H9 (cell line): ENCODE data around the gene EML4. TPM values are rescaled to one million over a fixed set of nuclear protein-coding genes. Genes with fewer than 3 reads are reported as not detected.

Experiments
- DNase-seq: peaks from one replicate; pipeline ENCODE4 v3.0.0-alpha.2; 2017
- H2AFZ ChIP-seq: one replicate; pipeline ENCODE4 v1.6.1; 2013; ENCODE audit warnings: mild to moderate bottlenecking, low read length, control low read depth, moderate library complexity
- H2AK5ac ChIP-seq: 2 replicates; pipeline ENCODE4 v1.6.1; 2013; ENCODE audit warnings: low read length, control low read depth, mixed read lengths; ENCODE audit not compliant: insufficient read length
- H2BK120ac ChIP-seq: one replicate; pipeline ENCODE4 v1.6.1; 2013; ENCODE audit warnings: low read depth, mild to moderate bottlenecking, low read length, control low read depth, inconsistent platforms; ENCODE audit not compliant: poor library complexity, severe bottlenecking
- H2BK12ac ChIP-seq: 2 replicates; pipeline ENCODE4 v1.6.1; 2013; ENCODE audit warnings: low read length, control low read depth, mixed read lengths, low read depth; ENCODE audit not compliant: insufficient read length
- H2BK15ac ChIP-seq: 2 replicates; pipeline ENCODE4 v1.6.1; 2013; ENCODE audit warnings: low read depth, low read length, control low read depth
- H2BK20ac ChIP-seq: one replicate; pipeline ENCODE4 v1.6.1; 2013; ENCODE audit warnings: low read depth, mild to moderate bottlenecking, low read length, control low read depth, inconsistent platforms; ENCODE audit not compliant: poor library complexity, severe bottlenecking
- H2BK5ac ChIP-seq: 2 replicates; pipeline ENCODE4 v1.6.1; 2013; ENCODE audit warnings: low read length, control low read depth, mixed read lengths; ENCODE audit not compliant: insufficient read length
- H3K14ac ChIP-seq: 2 replicates; pipeline ENCODE4 v1.6.1; 2013; ENCODE audit warnings: low read length, control low read depth; ENCODE audit not compliant: insufficient read depth
- H3K18ac ChIP-seq: 2 replicates; pipeline ENCODE4 v1.6.1; 2013; ENCODE audit warnings: low read depth, mild to moderate bottlenecking, mixed read lengths, low read length, control low read depth; ENCODE audit not compliant: insufficient read length
- H3K23ac ChIP-seq: 2 replicates; pipeline ENCODE4 v1.6.1; 2013; ENCODE audit warnings: low read length, control low read depth, mixed read lengths, low read depth; ENCODE audit not compliant: insufficient read length
- H3K23me2 ChIP-seq: 2 replicates; pipeline ENCODE4 v1.6.1; 2013; ENCODE audit warnings: low read depth, mild to moderate bottlenecking, mixed read lengths, low read length, control low read depth; ENCODE audit not compliant: insufficient read length, poor library complexity, severe bottlenecking
- H3K27ac ChIP-seq: 2 replicates; pipeline ENCODE4 v1.5.1; 2013; ENCODE audit warnings: low read length, control low read depth, mixed read lengths, low read depth; ENCODE audit not compliant: insufficient read length
- H3K27me3 ChIP-seq: 2 replicates; pipeline ENCODE4 v1.6.1; 2013; ENCODE audit warnings: low read length, control low read depth, inconsistent platforms; ENCODE audit not compliant: insufficient read depth
- H3K4ac ChIP-seq: 2 replicates; pipeline ENCODE4 v1.6.1; 2013; ENCODE audit warnings: low read depth, mild to moderate bottlenecking, control low read depth, inconsistent platforms, low read length, moderate library complexity
- H3K4me1 ChIP-seq: 2 replicates; pipeline ENCODE4 v1.6.1; 2013; ENCODE audit warnings: low read length, control low read depth, inconsistent platforms; ENCODE audit not compliant: insufficient read depth
- H3K4me2 ChIP-seq: 2 replicates; pipeline ENCODE4 v1.6.1; 2013; ENCODE audit warnings: low read length, control low read depth, mixed read lengths; ENCODE audit not compliant: insufficient read length, insufficient read depth
- H3K56ac ChIP-seq: 2 replicates; pipeline ENCODE4 v1.6.1; 2013; ENCODE audit warnings: low read depth, mild to moderate bottlenecking, mixed read lengths, low read length, control low read depth; ENCODE audit not compliant: insufficient read length
- H3K79me1 ChIP-seq: 2 replicates; pipeline ENCODE4 v1.6.1; 2013; ENCODE audit warnings: low read depth, mild to moderate bottlenecking, moderate library complexity, low read length, control low read depth, inconsistent platforms; ENCODE audit not compliant: insufficient read depth, poor library complexity, severe bottlenecking
- H3K79me2 ChIP-seq: 2 replicates; pipeline ENCODE4 v1.6.1; 2013; ENCODE audit warnings: low read length, control low read depth, inconsistent platforms; ENCODE audit not compliant: insufficient read depth
- H3K9ac ChIP-seq: 2 replicates; pipeline ENCODE4 v1.6.1; 2013; ENCODE audit warnings: low read length, control low read depth, mixed read lengths; ENCODE audit not compliant: insufficient read length; ENCODE audit errors: extremely low read depth
- H3K9me3 ChIP-seq: one replicate; pipeline ENCODE4 v1.6.1; 2013; ENCODE audit warnings: low read depth, low read length, inconsistent platforms; ENCODE audit not compliant: control insufficient read depth
- H3T11ph ChIP-seq: one replicate; pipeline ENCODE4 v1.6.1; 2013; ENCODE audit warnings: mild to moderate bottlenecking, low read length, control low read depth, inconsistent platforms
- H4K20me1 ChIP-seq: one replicate; pipeline ENCODE4 v1.6.1; 2013; ENCODE audit not compliant: control insufficient read depth, insufficient read length, insufficient read depth
- H4K5ac ChIP-seq: 2 replicates; pipeline ENCODE4 v1.6.1; 2013; ENCODE audit warnings: low read depth, mild to moderate bottlenecking, mixed read lengths, low read length, control low read depth; ENCODE audit not compliant: insufficient read length
- H4K8ac ChIP-seq: replicated peaks from 2 replicates; pipeline ENCODE4 v1.6.1; 2013; ENCODE audit warnings: low read length, control low read depth, mixed read lengths, low read depth; ENCODE audit not compliant: insufficient read length
- H4K91ac ChIP-seq: 2 replicates; pipeline ENCODE4 v1.6.1; 2013; ENCODE audit warnings: low read depth, mild to moderate bottlenecking, moderate library complexity, mixed read lengths, low read length, control low read depth; ENCODE audit not compliant: insufficient read length
- H3K27ac Mint-ChIP-seq, 3 experiments: 2 replicates in 2 of 3; 3 replicates in 1 of 3; pipeline ENCODE4 v1.8.0; 2020 to 2021; ENCODE audit warnings: mixed read lengths in 3 of 3, mild to moderate bottlenecking in 1 of 3, moderate library complexity in 1 of 3
- H3K27me3 Mint-ChIP-seq: 2 replicates; pipeline ENCODE4 v1.8.0; 2021; ENCODE audit warnings: low read depth, mild to moderate bottlenecking, moderate library complexity, mixed read lengths
- H3K36me3 Mint-ChIP-seq, 3 experiments: 2 replicates in 2 of 3; 3 replicates in 1 of 3; pipeline ENCODE4 v1.8.0; 2020 to 2021; ENCODE audit warnings: low read depth in 3 of 3, mixed read lengths in 3 of 3; ENCODE audit not compliant: insufficient read depth in 1 of 3
- H3K4me1 Mint-ChIP-seq, 2 experiments: 2 replicates each; pipeline ENCODE4 v1.8.0; 2020; ENCODE audit warnings: mixed read lengths in 2 of 2
- H3K4me3 Mint-ChIP-seq, 2 experiments: 2 replicates in 1 of 2; 3 replicates in 1 of 2; pipeline ENCODE4 v1.8.0; 2020 to 2021; ENCODE audit warnings: mild to moderate bottlenecking in 2 of 2, mixed read lengths in 2 of 2, moderate library complexity in 1 of 2
- H3K9me3 Mint-ChIP-seq, 2 experiments: 2 replicates in 1 of 2; 3 replicates in 1 of 2; pipeline ENCODE4 v1.8.0; 2020; ENCODE audit warnings: mild to moderate bottlenecking in 2 of 2, mixed read lengths in 2 of 2, moderate library complexity in 1 of 2
- WGBS: extraction: QIAGEN DNeasy Blood & Tissue Kit; methylation state at CpG from one replicate; pipeline ENCODE4 v1.1.7; 2013; ENCODE audit warnings: missing lambda C conversion rate, low lambda C conversion rate, mixed read lengths; ENCODE audit not compliant: insufficient read length; ENCODE audit errors: extremely low coverage; 5-methylcytosine and 5-hydroxymethylcytosine counted together
- total RNA-seq: library from RNA; stranded (reverse); gene quantifications from 2 replicates; pipeline ENCODE4 v1.2.1, GENCODE V29; 2021
- TF ChIP-seq, protein P1 (sequence below): fragments of 200-600 bp; sonication (generic); conservative IDR thresholded peaks from 3 replicates; pipeline ENCODE4 v1.8.0; 2021; ENCODE audit warnings: antibody characterized with exemption, mild to moderate bottlenecking

The EML4 gene
- total RNA-seq, 1 experiment from 2014 or later: 68.6 TPM

- H3K27me3 ChIP-seq: no peaks in the 10 kb centered on the region
- no peak overlapping the region for H2BK120ac ChIP-seq
- H2BK15ac ChIP-seq: no peak overlapping the region
- Mint-ChIP-seq H3K4me1 (peaks cover 10 to 20% of the 10 kb centered on the region in 2 experiments), H3K36me3 (peaks cover 18 to 28% (median 28%) of the 10 kb centered on the region in 3 experiments; a peak in 6 of 7 replicates), H3K27me3 (no peaks in the 10 kb centered on the region; the same call in 1 of the 2 replicates), H3K4me3 (no peak overlapping the region), H3K27ac (peak overlapping the region; percentile 42 to 68 (median 62); a peak in 2 of 7 replicates), H3K9me3 (no peaks in the 10 kb centered on the region)
- DNase-seq: no peak
- no peak overlapping the region for H4K91ac ChIP-seq
- H3K23me2 ChIP-seq: no peaks in the 10 kb centered on the region
- no peak overlapping the region for H2BK20ac ChIP-seq
- no peak overlapping the region for H3K27ac ChIP-seq
- no peak overlapping the region; the same call in 1 of the 2 replicates for H3K14ac ChIP-seq
- no peak overlapping the region for H3K56ac ChIP-seq
- no peak overlapping the region for H3K4me2 ChIP-seq
- no peaks in the 10 kb centered on the region for H4K20me1 ChIP-seq
- no CpG with 5 or more reads among the region's 10 CpGs for WGBS
- no peak overlapping the region for H2BK5ac ChIP-seq
- no peaks in the 10 kb centered on the region for H3K4me1 ChIP-seq
- H4K8ac ChIP-seq: no peak overlapping the region
- H3K79me2 ChIP-seq: no peaks in the 10 kb centered on the region; the same call in 1 of the 2 replicates
- H2AFZ ChIP-seq: no peak overlapping the region
- no peak overlapping the region for H2AK5ac ChIP-seq
- H3T11ph ChIP-seq: no peak overlapping the region
- TF ChIP-seq, protein P1, sequence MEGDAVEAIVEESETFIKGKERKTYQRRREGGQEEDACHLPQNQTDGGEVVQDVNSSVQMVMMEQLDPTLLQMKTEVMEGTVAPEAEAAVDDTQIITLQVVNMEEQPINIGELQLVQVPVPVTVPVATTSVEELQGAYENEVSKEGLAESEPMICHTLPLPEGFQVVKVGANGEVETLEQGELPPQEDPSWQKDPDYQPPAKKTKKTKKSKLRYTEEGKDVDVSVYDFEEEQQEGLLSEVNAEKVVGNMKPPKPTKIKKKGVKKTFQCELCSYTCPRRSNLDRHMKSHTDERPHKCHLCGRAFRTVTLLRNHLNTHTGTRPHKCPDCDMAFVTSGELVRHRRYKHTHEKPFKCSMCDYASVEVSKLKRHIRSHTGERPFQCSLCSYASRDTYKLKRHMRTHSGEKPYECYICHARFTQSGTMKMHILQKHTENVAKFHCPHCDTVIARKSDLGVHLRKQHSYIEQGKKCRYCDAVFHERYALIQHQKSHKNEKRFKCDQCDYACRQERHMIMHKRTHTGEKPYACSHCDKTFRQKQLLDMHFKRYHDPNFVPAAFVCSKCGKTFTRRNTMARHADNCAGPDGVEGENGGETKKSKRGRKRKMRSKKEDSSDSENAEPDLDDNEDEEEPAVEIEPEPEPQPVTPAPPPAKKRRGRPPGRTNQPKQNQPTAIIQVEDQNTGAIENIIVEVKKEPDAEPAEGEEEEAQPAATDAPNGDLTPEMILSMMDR: no peak
- H3K9me3 ChIP-seq: no peaks in the 10 kb centered on the region
- peaks cover under 1% of the 10 kb centered on the region for H3K79me1 ChIP-seq
- H2BK12ac ChIP-seq: no peak overlapping the region
- H3K23ac ChIP-seq: no peak overlapping the region
- no peak overlapping the region for H3K18ac ChIP-seq
- no peak overlapping the region for H3K4ac ChIP-seq
- no peak overlapping the region for H4K5ac ChIP-seq
- no peak overlapping the region for H3K9ac ChIP-seq
Measured at GRCh38 chr2:42340938-42341636, 171.9 kb downstream of the EML4 start.
